C4-2B (cell line): Measurements from ENCODE around the gene CENPE.

ENCODE experiments used
- H3K27ac ChIP-seq: fragments of 450-650 bp; 2 replicates; pipeline ENCODE4 v1.5.1; 2017
- CTCF ChIP-seq: fragments of 450-650 bp; conservative IDR thresholded peaks from 2 replicates; pipeline ENCODE4 v1.5.1; 2017; ENCODE audit warnings: mild to moderate bottlenecking
- ZFX ChIP-seq: fragments of 450-650 bp; IDR thresholded peaks from 2 replicates; pipeline ENCODE4 v1.6.1; 2017

Gene CENPE

GRCh38 chr4:103100691-103101090, 97.5 kb downstream of the CENPE start:
- TF ChIP-seq ZFX = no peak
- TF ChIP-seq CTCF = no peak
- H3K27ac ChIP-seq = no peak overlapping the region

GRCh38 chr4:103099691-103100392, 98.3 kb downstream of the CENPE start, which contains the start of gene BDH2:
BDH2 (minus strand) TSS chr4:103099834; CDS start chr4:103096254, 3,580 bp downstream.
- no peak within 1 kb of the TSS for H3K27ac ChIP-seq
- TF ChIP-seq CTCF = peak; percentile 77
- TF ChIP-seq ZFX = no peak

DNA sequence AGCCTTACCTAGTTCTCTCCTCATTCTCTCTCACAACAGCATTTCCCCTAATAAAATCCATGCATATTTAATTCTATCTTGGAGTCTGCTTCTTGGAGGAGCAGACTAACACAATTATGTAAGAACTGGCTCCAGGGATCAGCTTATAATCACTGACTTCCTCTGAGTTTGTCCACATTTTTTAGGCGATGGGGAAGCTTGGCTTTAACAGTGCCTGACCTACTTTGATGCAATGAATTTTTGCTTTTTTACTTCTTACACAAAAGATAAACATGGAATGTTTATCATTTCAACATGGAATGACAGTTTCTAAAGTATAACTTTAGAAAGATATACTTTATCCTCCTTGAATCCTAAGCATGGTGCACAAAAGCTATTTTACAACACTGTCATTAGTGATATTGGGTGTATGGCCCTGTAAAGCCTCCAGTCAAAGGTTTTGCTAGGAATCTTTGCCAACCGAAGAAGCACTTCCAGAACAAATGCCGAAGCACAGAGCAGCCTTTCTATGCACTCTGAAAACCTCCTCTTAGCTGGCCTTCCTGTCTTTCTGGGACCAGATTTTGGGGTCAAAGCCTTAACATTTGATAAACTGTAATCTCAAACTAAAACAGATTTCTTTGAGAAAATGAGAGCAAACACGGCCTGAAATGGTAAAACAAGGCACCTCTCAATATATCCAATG, 99.2 kb downstream of the CENPE start:
- no peak overlapping the region for H3K27ac ChIP-seq
- no peak for TF ChIP-seq ZFX
- TF ChIP-seq CTCF = no peak

GRCh38 chr4:103098341-103098740, 99.8 kb downstream of the CENPE start:
- H3K27ac ChIP-seq = no peak overlapping the region

GRCh38 chr4:103097112-103097511, 101.0 kb downstream of the CENPE start:
- H3K27ac ChIP-seq = no peak overlapping the region
- TF ChIP-seq ZFX = no peak

More at GRCh38 chr4:103098341-103098740, 99.8 kb downstream of the CENPE start:
- TF ChIP-seq CTCF (no peak), ZFX (no peak)

DNA sequence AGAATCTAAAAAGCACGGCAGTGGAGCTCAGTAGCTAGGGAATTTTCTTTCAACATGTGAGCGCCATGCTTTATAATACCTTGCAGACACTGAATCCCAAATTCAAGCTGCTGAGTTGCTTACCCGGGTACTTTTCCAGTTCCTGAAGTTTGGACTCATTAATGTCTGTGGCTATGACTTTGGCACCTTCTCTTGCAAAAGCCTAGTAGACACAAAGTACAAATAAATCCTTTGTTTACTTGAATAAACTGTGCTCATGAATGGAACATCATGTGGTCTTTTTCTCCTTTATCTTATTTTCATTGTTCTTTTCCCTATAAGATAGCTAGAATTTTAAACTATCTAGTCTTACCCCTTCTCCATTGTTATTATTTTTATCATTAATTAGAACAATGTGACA, 103.1 kb downstream of the CENPE start:
- no peak overlapping the region for H3K27ac ChIP-seq
- TF ChIP-seq ZFX = no peak
- no peak for TF ChIP-seq CTCF

GRCh38 chr4:103092245-103092644, 105.9 kb downstream of the CENPE start:
- TF ChIP-seq CTCF (no peak), ZFX (no peak)
- H3K27ac ChIP-seq = no peak overlapping the region
